ENCODE data around the gene VRK2. TPM values are rescaled to one million over a fixed set of nuclear protein-coding genes. Genes with fewer than 3 reads are reported as not detected.

Gene VRK2
- total and polyA plus RNA-seq, 2 experiments from 2014 or later = 19.0 to 22.5 TPM

DNA sequence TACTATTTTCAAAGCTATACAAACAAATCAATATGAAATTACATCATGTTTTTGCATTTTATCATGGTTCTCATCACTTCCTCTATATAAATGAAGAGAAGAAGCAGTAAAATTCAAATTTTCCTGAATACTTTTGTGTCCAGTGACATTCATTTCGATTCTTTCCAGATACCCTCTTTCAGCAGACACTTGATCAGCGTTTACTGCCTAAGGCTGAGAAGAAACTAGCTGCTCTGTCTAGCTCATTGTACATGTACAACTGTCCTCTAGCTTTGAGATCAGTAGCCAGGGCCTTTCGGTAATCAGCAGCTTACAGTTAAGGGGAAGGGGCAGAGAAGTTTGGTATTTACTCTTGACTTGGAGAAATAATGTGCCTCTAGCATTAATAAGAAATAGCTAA, 4.8 kb downstream of the VRK2 start (continued):
- TF ChIP-seq, protein P1, sequence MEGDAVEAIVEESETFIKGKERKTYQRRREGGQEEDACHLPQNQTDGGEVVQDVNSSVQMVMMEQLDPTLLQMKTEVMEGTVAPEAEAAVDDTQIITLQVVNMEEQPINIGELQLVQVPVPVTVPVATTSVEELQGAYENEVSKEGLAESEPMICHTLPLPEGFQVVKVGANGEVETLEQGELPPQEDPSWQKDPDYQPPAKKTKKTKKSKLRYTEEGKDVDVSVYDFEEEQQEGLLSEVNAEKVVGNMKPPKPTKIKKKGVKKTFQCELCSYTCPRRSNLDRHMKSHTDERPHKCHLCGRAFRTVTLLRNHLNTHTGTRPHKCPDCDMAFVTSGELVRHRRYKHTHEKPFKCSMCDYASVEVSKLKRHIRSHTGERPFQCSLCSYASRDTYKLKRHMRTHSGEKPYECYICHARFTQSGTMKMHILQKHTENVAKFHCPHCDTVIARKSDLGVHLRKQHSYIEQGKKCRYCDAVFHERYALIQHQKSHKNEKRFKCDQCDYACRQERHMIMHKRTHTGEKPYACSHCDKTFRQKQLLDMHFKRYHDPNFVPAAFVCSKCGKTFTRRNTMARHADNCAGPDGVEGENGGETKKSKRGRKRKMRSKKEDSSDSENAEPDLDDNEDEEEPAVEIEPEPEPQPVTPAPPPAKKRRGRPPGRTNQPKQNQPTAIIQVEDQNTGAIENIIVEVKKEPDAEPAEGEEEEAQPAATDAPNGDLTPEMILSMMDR (conservative IDR thresholded peaks at IDR 0.05; ENCODE audit: low read depth in 2 of 2) = no peak
- TF ChIP-seq CREB1 (CRISPR knock-in tag; IDR thresholded peaks at IDR 0.05; ENCODE audit: low read depth) (no peak), POLR2AphosphoS5 (IDR thresholded peaks at IDR 0.05; ENCODE audit: low read depth) (no peak), STAT1 (IDR thresholded peaks at IDR 0.05; ENCODE audit: unreplicated experiment) (no peak), JUNB (IDR thresholded peaks at IDR 0.05; ENCODE audit: unreplicated experiment) (no peak)

DNA sequence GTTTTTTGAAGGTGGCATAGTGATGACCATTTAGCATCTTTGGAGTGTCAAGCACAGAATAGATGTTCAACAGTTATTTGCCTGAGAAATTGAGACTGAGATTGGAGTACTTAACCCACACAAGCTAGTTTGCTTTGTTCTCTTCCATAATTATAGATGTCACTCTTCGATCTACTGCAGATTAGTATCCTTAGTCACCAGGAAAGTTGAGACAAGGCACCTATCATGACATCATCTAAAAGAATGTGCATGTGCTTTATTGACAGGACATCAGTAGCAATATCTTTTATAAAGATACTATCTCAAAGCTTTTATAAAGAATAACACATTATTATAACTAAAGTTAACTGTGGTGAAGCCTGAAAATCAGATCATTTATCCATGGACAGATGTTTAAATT, 6.4 kb downstream of the VRK2 start:
- Histone ChIP-seq H3K4me1 (ENCODE audit: insufficient read depth) (peaks cover 50% of the 10 kb centered on the region), H3K27me3 (ENCODE audit: insufficient read depth) (no peaks in the 10 kb centered on the region), H4K20me1 (replicated peaks; ENCODE audit: insufficient read depth) (no peaks in the 10 kb centered on the region), H3K36me3 (ENCODE audit: insufficient read depth) (no peaks in the 10 kb centered on the region), H3K79me2 (replicated peaks; ENCODE audit: insufficient read depth) (peaks cover 14% of the 10 kb centered on the region), H3K9me2 (ENCODE audit: insufficient read depth) (no peaks in the 10 kb centered on the region), H3F3A (replicated peaks; ENCODE audit: low read depth) (no peaks in the 10 kb centered on the region), H3K4me2 (no peak overlapping the region), H3K27ac (ENCODE audit: low read depth) (no peak overlapping the region), H3K4me3 (no peak overlapping the region), H2AFZ (no peak overlapping the region)
- no peaks in the 10 kb centered on the region for H3K27me3 Mint-ChIP-seq (ENCODE audit: insufficient read depth, low read depth, poor library complexity)
- no peaks in the 10 kb centered on the region for H3K9me3 Mint-ChIP-seq
- H3K4me3 Mint-ChIP-seq = no peak overlapping the region
- peaks cover 46% of the 10 kb centered on the region for H3K4me1 Mint-ChIP-seq
- no peak overlapping the region for H3K27ac Mint-ChIP-seq
- peaks cover 5% of the 10 kb centered on the region for H3K36me3 Mint-ChIP-seq (ENCODE audit: low read depth)
- ATAC-seq (no peak), DNase-seq (ENCODE audit: low spot score) (no peak)
- TF ChIP-seq, protein P2, sequence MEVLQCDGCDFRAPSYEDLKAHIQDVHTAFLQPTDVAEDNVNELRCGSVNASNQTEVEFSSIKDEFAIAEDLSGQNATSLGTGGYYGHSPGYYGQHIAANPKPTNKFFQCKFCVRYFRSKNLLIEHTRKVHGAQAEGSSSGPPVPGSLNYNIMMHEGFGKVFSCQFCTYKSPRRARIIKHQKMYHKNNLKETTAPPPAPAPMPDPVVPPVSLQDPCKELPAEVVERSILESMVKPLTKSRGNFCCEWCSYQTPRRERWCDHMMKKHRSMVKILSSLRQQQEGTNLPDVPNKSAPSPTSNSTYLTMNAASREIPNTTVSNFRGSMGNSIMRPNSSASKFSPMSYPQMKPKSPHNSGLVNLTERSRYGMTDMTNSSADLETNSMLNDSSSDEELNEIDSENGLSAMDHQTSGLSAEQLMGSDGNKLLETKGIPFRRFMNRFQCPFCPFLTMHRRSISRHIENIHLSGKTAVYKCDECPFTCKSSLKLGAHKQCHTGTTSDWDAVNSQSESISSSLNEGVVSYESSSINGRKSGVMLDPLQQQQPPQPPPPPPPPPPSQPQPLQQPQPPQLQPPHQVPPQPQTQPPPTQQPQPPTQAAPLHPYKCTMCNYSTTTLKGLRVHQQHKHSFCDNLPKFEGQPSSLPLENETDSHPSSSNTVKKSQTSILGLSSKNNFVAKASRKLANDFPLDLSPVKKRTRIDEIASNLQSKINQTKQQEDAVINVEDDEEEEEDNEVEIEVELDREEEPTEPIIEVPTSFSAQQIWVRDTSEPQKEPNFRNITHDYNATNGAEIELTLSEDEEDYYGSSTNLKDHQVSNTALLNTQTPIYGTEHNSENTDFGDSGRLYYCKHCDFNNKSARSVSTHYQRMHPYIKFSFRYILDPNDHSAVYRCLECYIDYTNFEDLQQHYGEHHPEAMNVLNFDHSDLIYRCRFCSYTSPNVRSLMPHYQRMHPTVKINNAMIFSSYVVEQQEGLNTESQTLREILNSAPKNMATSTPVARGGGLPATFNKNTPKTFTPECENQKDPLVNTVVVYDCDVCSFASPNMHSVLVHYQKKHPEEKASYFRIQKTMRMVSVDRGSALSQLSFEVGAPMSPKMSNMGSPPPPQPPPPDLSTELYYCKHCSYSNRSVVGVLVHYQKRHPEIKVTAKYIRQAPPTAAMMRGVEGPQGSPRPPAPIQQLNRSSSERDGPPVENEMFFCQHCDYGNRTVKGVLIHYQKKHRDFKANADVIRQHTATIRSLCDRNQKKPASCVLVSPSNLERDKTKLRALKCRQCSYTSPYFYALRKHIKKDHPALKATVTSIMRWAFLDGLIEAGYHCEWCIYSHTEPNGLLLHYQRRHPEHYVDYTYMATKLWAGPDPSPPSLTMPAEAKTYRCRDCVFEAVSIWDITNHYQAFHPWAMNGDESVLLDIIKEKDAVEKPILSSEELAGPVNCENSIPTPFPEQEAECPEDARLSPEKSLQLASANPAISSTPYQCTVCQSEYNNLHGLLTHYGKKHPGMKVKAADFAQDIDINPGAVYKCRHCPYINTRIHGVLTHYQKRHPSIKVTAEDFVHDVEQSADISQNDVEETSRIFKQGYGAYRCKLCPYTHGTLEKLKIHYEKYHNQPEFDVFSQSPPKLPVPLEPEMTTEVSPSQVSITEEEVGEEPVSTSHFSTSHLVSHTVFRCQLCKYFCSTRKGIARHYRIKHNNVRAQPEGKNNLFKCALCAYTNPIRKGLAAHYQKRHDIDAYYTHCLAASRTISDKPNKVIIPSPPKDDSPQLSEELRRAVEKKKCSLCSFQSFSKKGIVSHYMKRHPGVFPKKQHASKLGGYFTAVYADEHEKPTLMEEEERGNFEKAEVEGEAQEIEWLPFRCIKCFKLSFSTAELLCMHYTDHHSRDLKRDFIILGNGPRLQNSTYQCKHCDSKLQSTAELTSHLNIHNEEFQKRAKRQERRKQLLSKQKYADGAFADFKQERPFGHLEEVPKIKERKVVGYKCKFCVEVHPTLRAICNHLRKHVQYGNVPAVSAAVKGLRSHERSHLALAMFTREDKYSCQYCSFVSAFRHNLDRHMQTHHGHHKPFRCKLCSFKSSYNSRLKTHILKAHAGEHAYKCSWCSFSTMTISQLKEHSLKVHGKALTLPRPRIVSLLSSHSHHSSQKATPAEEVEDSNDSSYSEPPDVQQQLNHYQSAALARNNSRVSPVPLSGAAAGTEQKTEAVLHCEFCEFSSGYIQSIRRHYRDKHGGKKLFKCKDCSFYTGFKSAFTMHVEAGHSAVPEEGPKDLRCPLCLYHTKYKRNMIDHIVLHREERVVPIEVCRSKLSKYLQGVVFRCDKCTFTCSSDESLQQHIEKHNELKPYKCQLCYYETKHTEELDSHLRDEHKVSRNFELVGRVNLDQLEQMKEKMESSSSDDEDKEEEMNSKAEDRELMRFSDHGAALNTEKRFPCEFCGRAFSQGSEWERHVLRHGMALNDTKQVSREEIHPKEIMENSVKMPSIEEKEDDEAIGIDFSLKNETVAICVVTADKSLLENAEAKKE (CRISPR knock-in tag; IDR thresholded peaks at IDR 0.05) = no peak
- TF ChIP-seq POLR2AphosphoS5 (IDR thresholded peaks at IDR 0.05; ENCODE audit: low read depth) = no peak
- no peak for TF ChIP-seq ZNF114 (CRISPR knock-in tag; IDR thresholded peaks at IDR 0.05)
- no peak for TF ChIP-seq EZH2 (IDR thresholded peaks at IDR 0.05; ENCODE audit: low read depth, unreplicated experiment)
- no peak for TF ChIP-seq EZH2phosphoT487 (IDR thresholded peaks at IDR 0.05; ENCODE audit: unreplicated experiment)
- no peak for TF ChIP-seq NANOG (IDR thresholded peaks at IDR 0.05; ENCODE audit: borderline replicate concordance)
- TF ChIP-seq CREB1 (CRISPR knock-in tag; IDR thresholded peaks at IDR 0.05; ENCODE audit: low read depth) = no peak
- TF ChIP-seq, protein P3, sequence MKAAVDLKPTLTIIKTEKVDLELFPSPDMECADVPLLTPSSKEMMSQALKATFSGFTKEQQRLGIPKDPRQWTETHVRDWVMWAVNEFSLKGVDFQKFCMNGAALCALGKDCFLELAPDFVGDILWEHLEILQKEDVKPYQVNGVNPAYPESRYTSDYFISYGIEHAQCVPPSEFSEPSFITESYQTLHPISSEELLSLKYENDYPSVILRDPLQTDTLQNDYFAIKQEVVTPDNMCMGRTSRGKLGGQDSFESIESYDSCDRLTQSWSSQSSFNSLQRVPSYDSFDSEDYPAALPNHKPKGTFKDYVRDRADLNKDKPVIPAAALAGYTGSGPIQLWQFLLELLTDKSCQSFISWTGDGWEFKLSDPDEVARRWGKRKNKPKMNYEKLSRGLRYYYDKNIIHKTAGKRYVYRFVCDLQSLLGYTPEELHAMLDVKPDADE (IDR thresholded peaks at IDR 0.05) = no peak
- TF ChIP-seq, protein P1 (conservative IDR thresholded peaks at IDR 0.05; ENCODE audit: low read depth in 2 of 2) = no peak
- no peak for TF ChIP-seq ZNF331 (CRISPR knock-in tag; IDR thresholded peaks at IDR 0.05; ENCODE audit: low read depth)

Measured in GM23338 (cell line).